ENCODE data around the gene FOXJ2. TPM values are rescaled to one million over a fixed set of nuclear protein-coding genes. Genes with fewer than 3 reads are reported as not detected.

Gene FOXJ2
- total RNA-seq, 4 donors from 2014 or later = 18.3 to 28.1 (median 25.0) TPM

DNA sequence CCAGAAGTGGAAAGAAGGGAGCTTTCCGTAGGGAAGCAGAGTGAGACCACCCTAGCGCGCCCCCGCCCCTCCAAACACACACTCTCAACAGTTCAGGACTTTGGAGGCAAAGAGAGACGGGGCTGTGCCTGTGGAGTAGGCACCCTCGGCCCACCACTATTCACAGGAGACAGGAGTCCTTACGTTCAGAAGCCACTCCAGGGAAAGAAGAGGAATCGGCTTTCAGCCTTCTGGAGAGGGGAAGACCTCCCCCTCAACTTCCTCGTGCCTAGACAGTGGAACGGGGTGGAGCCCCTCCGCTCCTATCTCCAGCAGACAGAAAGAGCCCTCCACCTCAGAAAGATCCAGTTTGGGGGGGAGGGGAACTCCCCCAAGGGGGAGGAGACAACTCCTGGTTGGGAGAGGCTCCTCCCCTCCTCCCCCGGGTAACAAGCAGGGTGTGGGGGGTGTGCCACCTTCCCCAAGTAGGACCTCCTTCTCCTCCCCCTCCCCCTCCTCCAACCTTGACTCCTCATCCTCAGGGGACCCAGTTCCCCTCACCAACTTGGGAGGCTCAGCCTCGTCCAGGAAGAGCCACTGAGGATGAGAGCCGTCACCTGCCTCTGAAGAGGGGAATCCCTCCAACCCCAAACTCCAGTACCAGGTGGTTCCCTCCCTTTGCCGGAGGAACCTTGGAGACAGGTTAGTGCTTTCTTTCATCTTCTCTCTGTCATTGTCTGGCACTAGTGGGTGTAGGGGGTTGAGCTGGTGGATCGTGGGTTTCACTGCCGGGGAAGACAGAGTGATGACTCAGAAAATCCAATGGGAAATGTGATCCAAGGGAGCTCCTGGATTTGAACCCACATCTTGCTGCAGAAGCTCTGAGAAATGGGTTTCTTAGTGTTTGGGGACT lies 883 bp downstream of the FOXJ2 start:
- peak overlapping the region; percentile 96 for H3K27ac ChIP-seq
- no peaks in the 10 kb centered on the region for H3K36me3 ChIP-seq
- WGBS = 8% methylated on average over 10 of the region's 17 CpGs
- peak overlapping the region; percentile 94 for H3K4me3 ChIP-seq
- no peaks in the 10 kb centered on the region for H3K9me3 ChIP-seq
- peak in 1 of 2 donors; percentile 78 for DNase-seq (ENCODE audit: low spot score in 2 of 2)
- no peaks in the 10 kb centered on the region for H3K27me3 ChIP-seq
- H3K4me1 ChIP-seq = peaks cover 66% of the 10 kb centered on the region
- TF ChIP-seq POLR2A (IDR thresholded peaks at IDR 0.05) (no peak), EP300 (IDR thresholded peaks at IDR 0.05) (no peak), POLR2AphosphoS5 (IDR thresholded peaks at IDR 0.05) (no peak)
- TF ChIP-seq, protein P1, sequence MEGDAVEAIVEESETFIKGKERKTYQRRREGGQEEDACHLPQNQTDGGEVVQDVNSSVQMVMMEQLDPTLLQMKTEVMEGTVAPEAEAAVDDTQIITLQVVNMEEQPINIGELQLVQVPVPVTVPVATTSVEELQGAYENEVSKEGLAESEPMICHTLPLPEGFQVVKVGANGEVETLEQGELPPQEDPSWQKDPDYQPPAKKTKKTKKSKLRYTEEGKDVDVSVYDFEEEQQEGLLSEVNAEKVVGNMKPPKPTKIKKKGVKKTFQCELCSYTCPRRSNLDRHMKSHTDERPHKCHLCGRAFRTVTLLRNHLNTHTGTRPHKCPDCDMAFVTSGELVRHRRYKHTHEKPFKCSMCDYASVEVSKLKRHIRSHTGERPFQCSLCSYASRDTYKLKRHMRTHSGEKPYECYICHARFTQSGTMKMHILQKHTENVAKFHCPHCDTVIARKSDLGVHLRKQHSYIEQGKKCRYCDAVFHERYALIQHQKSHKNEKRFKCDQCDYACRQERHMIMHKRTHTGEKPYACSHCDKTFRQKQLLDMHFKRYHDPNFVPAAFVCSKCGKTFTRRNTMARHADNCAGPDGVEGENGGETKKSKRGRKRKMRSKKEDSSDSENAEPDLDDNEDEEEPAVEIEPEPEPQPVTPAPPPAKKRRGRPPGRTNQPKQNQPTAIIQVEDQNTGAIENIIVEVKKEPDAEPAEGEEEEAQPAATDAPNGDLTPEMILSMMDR (IDR thresholded peaks at IDR 0.05) = no peak

GRCh38 chr12:8034802-8035201 lies 2.3 kb downstream of the FOXJ2 start:
- Histone ChIP-seq H3K27ac (peak overlapping the region; percentile 96), H3K36me3 (peaks cover 2% of the 10 kb centered on the region), H3K9me3 (no peaks in the 10 kb centered on the region), H3K27me3 (no peaks in the 10 kb centered on the region), H3K4me3 (peak overlapping the region; percentile 94), H3K4me1 (peaks cover 77% of the 10 kb centered on the region)
- DNase-seq (ENCODE audit: low spot score in 2 of 2) = no peak
- TF ChIP-seq POLR2A (IDR thresholded peaks at IDR 0.05) = no peak
- no peak for TF ChIP-seq EP300 (IDR thresholded peaks at IDR 0.05)
- TF ChIP-seq, protein P1 (IDR thresholded peaks at IDR 0.05) = no peak
- no peak for TF ChIP-seq POLR2AphosphoS5 (IDR thresholded peaks at IDR 0.05)

DNA sequence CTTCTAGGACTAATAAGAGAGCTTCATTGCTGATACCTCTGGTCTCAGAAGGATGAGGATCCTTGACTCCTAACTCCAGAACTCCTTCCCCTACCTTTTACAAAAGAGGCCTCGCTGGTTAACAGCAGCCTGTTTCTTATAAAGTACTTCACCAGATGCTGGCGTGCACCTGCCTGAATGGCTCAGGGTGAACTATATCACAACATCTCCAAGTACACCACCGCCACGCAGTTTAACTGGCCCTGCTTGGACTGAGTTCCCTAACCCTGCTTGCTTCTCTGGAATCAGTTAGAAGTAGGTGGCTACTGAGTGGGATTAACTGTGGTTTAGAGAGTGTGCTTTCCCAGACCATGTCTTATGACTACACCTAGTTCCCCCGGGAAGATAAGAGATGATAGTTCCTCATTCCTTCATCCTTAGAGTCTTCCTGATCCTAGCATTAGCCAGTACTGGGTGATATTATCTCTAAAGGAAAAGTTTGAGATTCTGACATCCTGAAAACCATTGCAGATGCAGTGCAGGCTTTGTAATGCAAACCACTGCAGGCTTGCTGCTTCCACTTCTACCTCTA lies 3.0 kb downstream of the FOXJ2 start:
- no peaks in the 10 kb centered on the region for H3K9me3 ChIP-seq
- WGBS = 31% methylated on average over 5 of the region's 5 CpGs
- no peak for DNase-seq (ENCODE audit: low spot score in 2 of 2)
- H3K4me3 ChIP-seq = peak overlapping the region; percentile 94
- TF ChIP-seq, protein P1 (IDR thresholded peaks at IDR 0.05) = no peak
- TF ChIP-seq POLR2A (IDR thresholded peaks at IDR 0.05) = no peak
- TF ChIP-seq POLR2AphosphoS5 (IDR thresholded peaks at IDR 0.05) = no peak
- TF ChIP-seq EP300 (IDR thresholded peaks at IDR 0.05) = no peak
- peaks cover 9% of the 10 kb centered on the region for H3K36me3 ChIP-seq
- H3K27ac ChIP-seq = no peak overlapping the region
- H3K4me1 ChIP-seq = peaks cover 77% of the 10 kb centered on the region
- H3K27me3 ChIP-seq = no peaks in the 10 kb centered on the region

DNA sequence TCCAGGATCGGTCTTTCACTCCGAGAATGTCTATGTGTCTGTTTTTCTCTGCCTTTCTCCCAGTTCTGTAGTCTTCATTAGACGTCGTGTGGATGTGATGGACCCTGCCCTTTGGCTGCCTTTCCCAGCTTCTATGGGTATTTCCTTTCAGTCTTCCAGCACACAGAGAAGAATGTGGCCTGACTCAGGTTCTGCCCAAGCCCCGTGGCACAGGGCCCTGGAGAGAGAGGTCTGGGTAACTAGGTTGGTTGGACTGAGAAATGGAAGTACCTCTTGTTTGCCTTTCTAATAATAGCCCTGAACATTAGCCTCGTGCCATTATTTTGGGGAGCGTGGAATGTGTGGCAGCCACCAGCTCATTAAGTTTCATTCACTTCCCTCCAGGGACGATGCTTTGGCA lies 3.8 kb downstream of the FOXJ2 start:
- no peak for DNase-seq (ENCODE audit: low spot score in 2 of 2)
- H3K4me3 ChIP-seq = no peak overlapping the region
- peaks cover 75% of the 10 kb centered on the region for H3K4me1 ChIP-seq
- H3K27me3 ChIP-seq = no peaks in the 10 kb centered on the region
- H3K27ac ChIP-seq = no peak overlapping the region
- H3K9me3 ChIP-seq = no peaks in the 10 kb centered on the region
- peaks cover 17% of the 10 kb centered on the region for H3K36me3 ChIP-seq
- TF ChIP-seq EP300 (IDR thresholded peaks at IDR 0.05) = no peak
- WGBS = 77% methylated on average over 8 of the region's 8 CpGs

DNA sequence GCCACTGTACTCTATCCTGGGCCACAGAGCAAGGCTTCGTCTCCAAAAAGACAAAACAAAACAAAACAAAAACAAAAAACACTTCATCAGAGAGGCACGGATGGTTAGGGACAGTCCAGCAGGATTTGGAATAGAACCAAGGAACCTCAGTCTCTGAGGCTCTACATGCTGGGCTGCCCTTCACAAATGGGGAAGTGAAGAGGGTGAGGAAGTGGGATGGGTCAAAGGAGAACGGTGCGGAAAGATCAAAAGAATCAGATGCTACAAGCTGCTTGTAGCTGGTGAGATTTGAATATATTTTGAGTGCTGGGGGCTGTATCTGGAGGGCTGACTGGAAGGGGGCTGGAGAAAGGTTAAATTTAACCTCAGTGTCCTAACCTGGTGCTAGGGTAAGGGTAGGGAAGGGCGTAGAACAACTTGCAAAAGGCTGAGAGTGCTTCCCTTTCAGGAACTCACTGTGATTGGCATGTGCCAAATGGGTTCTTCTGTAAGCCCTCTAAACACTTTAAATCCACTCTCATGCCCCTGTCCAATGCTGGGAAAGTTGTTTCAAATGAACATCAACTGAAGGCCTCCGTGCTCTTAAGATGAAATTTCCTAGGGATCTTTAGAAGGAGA lies 4.6 kb downstream of the FOXJ2 start:
- Histone ChIP-seq H3K27ac (peak overlapping the region; percentile 54), H3K4me3 (peak overlapping the region; percentile 3), H3K9me3 (no peaks in the 10 kb centered on the region), H3K36me3 (peaks cover 25% of the 10 kb centered on the region), H3K27me3 (no peaks in the 10 kb centered on the region), H3K4me1 (peaks cover 67% of the 10 kb centered on the region)
- no peak for DNase-seq (ENCODE audit: low spot score in 2 of 2)
- TF ChIP-seq POLR2A (IDR thresholded peaks at IDR 0.05) (no peak), POLR2AphosphoS5 (IDR thresholded peaks at IDR 0.05) (no peak), EP300 (IDR thresholded peaks at IDR 0.05) (no peak)
- TF ChIP-seq, protein P1 (IDR thresholded peaks at IDR 0.05) = no peak
- WGBS = 70% methylated on average over 6 of the region's 6 CpGs
